PC-9 (cell line): ENCODE data around the gene ARFGEF3.

ENCODE experiments used
- CTCF ChIP-seq: fragments of 200-600 bp; sonication (generic); conservative IDR thresholded peaks from 2 replicates; pipeline ENCODE4 v1.6.1; 2017; ENCODE audit warnings: mixed run types, antibody characterized with exemption, mild to moderate bottlenecking, moderate library complexity
- EZH2 ChIP-seq: fragments of 200-600 bp; sonication (generic); IDR thresholded peaks from 2 replicates; pipeline ENCODE4 v1.8.0; 2017; ENCODE audit warnings: antibody characterized with exemption, low read depth

DNA sequence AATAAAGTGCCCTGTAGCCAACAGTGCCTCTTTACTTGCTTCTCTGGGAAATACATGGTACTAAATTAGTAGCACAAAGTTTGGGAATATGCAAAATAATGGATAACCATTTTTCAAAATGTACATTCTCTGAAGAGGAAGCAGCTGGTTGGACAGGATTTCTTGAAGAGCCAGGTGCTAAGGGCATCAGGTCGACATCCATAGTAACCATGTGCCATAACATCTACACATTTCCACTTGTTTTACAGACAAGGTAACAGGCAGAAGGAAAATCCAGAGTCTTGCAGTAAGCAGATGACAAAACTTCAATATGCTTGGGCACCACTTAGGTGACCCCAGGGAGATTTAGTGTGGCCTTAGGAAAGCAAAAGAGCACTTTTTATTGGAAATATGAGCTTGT is 179.4 kb downstream of the ARFGEF3 start:
- TF ChIP-seq CTCF (no peak), EZH2 (no peak)
